Left lobe of liver (tissue), 2 donors: Measurements from ENCODE around the gene BBS2. TPM values are rescaled to one million over a fixed set of nuclear protein-coding genes. Genes with fewer than 3 reads are reported as not detected.
A peak's percentile ranks its signal among the peaks of the same experiment; 100 is the strongest.

Experiments
- ATAC-seq: fragments of 200-7000 bp; cut with Tn5 transposase; one replicate; pipeline ENCODE4 v1.9.1; 2020; ENCODE audit warnings: mild to moderate bottlenecking, moderate library complexity
- DNase-seq: peaks from one replicate; pipeline ENCODE4 v3.0.0-alpha.2; 2020; ENCODE audit warnings: low spot score
- total RNA-seq: library from RNA; stranded (reverse); gene quantifications from one replicate; pipeline ENCODE4 v1.2.1, GENCODE V29; 2021
- donor health status: DM: no; HTN: no; CAD: no; lungs with moderate emphysema.
- donor health status: DM: no; HTN: yes; CAD: no.

Gene BBS2
- total RNA-seq, 1 donor from 2014 or later: 11.7 TPM

DNA sequence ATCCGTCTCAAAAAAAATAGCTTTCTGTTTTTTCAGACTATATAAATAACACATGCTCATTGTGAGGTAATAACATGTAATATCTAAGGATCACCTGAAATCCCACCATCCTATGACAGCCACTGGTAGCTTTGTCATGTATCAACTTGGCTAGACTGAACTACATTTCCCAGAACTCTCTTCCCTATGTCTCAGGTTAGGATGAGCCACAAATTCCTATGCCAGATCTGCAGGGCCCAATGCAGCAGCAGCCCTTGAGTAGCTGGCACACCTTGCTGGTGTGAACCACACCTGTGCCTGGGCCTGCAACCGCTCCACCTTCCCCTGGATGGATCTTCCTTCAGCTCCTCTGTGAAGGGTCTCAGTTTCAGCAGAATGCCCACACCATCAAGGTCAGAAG lies 40.4 kb downstream of the BBS2 start:
- DNase-seq: no peak

DNA sequence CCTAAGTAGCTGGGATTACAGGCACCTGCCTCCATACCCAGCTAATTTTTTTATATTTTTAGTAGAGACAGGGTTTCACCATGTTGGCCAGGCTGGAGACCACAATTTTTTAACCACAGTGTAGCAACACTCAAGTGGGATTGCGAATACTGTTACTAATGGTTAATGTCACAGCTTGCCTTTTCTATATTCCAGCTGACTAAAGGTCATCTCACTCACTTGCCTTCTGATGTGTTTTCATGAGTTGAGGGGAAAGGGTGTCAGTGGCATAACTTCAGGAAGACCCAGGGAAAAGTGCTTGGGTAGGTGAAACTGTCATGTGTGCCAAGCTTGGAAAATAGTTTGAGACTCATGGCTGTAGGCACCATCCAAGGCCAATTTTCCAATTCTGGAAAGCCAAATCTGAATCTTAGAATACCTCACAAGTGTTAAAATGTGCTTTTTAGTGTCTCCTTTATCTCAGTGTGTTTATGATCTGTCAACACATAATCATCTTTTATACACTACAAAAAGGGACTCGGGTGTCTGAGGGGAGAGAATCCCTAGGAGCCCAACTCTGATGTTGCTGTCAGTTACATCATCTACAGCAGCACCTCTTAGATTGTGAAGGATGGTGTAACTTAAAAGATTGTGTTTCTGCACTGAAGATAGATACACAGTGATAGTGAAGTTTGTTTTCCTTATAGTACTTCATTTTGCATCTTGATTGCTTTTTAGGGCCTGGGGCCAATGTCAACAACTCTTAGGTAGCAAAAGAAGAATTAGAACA lies 41.4 kb downstream of the BBS2 start:
- DNase-seq: no peak
- no peak for ATAC-seq

More for the DNA sequence above, 40.4 kb downstream of the BBS2 start:
- ATAC-seq: no peak

DNA sequence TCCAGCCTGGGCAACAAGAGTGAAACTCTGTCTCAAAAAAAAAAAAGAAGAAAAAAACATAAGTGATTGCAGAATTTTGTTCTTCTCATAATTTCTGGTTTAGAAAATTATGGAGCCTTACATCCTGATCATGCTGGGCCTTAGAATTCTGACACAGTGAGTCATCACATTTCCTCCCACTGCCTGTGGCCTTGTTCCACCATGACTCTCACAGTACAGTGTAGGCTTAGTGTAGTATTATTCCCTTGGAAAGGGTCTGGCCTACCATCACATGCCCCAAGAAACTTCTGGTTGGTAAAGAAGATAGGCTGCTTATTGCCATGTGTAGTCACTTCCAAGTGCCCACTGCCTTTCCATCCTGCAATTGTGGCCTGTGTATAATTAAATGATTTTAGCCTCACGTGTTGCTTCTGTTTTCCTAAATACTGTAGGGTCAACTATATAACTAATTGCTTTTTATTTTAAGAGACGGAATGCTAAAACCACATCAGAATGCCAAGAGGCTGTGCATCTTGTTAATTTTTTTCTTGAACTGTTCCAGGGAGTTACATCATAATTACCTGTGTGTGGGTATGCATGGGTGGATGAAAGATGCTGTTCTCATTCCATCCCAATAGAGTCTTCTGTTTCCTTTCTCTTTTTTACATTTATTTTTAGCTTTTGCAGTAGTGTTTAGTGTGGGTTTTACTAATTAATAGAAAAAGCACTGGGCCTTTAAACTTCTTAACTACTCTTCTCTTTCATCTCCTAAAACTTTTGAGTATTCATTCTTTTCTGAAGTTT lies 42.5 kb downstream of the BBS2 start:
- ATAC-seq (no peak), DNase-seq (no peak)

DNA sequence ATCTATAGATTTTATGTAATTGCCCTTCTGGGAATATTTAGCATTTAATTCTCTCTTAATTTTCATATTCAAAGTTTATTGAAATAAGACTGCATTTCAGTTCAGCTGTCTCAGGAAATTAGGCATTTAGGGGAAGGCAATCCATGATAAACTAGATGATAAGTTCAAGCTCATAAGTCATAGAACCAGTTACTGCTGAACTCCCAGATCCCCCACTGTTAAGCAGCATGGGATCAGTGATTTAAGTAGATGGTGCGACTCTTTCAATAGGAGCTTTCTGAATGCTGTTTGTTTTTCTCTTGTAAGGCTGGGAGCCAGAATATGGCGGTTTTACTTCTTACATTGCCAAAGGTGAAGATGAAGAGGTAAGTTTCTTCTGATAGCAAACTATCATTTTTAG lies 44.6 kb downstream of the BBS2 start:
- DNase-seq (no peak), ATAC-seq (no peak)

DNA sequence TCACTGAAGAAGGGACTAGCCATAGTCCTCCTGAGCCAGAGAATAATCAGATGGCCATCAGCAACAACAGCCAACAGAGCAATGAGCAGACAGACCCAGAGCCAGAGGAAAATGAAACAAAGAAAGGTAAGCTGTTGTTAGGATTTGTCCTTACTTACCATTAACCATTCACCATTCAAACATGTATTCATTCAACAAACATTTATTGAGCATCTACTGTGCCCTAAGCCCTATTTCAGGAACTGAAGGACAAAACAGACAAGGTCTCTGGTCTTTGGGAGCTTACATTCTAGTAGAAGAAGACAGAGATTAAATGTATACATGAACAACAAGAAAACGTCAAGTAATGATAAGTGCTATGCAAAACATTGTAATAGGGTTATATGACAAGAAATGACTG lies 49.2 kb downstream of the BBS2 start:
- ATAC-seq: no peak
- no peak for DNase-seq

DNA sequence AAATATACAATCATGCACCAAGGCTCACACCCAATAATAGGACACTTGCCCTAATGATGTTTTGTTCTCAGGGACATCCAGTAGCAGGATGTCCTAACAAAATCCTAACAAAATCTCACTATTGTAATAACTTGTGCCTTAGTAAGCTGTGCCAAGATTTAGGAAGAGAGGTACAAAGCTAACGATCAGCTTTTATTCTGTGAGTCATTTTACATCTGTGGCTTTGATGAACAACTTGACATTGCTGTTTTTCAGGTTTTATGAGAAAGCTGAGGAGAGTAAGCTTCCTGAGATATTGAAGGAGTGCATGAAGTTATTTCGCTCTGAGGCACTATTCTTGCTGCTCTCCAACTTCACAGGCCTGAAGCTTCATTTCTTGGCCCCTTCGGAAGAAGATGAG lies 49.6 kb downstream of the BBS2 start:
- ATAC-seq (no peak), DNase-seq (no peak)

DNA sequence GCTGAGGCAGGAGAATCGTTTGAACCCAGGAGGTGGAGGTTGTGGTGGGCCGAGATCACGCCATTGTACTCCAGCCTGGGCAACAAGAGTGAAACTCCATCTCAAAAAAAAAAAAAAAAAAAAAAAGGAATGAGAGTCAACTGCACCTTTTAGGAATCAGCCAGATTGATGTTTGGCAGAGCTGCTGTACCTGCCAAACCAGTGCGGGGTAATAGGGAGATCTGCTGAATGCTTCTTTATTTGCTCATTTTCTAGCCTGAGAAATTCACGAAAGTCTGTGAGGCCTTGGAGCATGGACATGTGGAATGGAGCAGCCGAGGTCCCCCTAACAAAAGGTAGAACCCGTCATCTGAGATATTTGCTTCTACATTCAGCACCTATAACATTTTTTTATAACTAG lies 50.1 kb downstream of the BBS2 start:
- DNase-seq (no peak), ATAC-seq (no peak)

DNA sequence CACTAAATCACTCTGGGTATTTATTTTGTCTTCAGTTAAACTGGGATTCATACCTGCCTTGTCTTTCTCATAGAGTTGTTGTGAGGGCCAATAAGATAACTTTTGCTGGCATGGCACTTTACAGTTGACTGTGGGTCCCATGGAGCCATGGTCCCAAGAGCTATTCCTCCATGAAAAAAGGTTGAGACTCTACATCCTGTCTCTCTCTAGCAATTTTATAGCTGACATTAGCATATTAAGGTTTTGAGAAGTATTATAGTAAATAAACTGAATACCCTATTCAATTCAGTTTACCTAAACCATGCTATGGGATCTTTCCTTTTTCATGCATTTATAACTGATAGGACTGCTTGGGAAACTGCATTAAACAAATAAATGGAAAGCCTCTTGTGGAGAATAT lies 51.0 kb downstream of the BBS2 start:
- DNase-seq (no peak), ATAC-seq (no peak)

DNA sequence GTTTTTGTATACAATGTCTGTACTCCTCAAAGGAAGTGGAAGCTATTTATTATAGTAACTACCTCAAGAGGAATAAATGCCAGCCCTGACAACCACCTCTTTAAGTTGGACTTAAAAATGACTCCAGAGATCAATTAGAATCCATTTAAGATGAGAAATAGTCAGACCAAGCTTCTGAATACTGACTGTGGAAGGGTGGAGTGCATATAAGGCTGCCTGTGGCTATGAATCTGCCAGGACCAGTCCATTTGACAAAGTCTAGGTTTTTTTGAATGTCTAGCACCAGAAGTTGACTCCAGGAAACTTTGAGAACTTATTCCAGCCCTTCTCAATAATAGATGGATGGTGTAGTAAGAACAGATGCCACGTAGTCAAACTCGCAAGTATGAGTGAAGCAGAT lies 53.5 kb downstream of the BBS2 start:
- ATAC-seq: no peak
- DNase-seq: no peak

DNA sequence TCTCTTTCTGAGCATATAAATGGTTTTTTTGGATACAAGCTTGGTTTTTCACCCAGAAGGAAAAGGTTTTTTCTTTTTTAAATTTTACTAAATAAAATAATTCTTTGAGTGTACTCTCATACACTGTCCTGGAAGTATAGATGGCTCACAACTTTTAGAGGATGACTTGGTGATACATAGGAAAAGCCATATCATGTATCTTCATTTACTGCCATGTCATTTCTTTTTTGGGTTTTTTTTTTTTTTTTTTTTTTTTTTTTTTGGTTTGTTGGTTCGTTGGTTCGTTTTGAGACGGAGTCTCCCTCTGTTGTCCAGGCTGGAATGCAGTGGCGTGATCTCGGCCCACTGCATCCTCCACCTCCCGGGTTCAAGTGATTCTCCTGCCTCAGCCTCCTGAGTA lies 56.7 kb downstream of the BBS2 start:
- no peak for ATAC-seq
- DNase-seq: no peak

DNA sequence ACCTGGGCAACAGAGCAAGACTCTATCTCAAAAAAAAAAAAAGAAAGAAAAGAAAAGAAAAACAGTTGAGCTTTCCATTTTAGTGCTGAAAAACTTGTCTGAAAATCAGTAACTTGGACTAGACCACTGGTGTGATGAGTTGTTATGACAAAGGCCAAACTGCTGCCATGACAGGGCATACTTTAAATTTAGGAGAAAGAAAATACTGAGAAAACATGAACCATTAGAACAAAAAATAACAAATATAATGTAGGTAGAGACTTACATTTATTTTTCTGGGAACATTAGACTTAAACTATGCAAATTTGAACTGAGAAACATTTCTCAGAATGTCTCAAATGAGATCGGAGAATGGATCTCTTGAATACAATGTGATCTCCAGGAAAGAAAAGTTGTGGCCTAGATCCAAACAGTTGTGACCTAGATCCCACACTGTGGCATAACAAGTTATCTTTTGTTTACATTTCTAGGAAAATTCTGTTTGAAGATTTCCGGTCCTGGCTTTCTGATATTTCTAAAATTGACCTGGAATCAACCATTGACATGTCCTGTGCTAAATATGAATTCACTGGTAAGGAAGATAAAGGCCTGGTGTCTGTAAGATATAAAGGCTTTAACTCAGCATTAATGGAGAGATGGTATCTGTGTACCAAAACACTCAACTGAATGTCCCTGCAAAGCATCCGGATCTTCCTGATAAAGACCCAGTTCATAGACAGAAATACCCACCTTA lies 57.6 kb downstream of the BBS2 start:
- peak; percentile 73 for ATAC-seq
- no peak for DNase-seq

DNA sequence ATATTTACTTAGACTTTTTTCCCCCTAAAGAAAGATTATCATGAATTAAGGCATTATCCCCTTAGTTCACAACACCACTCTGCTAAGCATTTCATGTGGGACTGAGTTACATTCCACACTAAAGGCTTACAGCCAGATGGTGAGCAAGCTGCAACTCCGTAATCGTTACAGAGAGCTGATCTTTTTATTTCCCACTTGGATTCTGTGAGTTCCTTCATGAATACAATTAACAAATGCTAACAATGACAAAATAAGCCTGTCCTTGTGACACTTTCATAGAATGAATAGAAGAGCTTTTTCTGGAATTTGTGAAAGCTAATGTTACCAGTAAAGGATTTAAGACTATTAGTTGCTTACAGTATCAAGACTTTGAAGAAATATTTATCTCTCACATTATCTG lies 59.7 kb downstream of the BBS2 start:
- ATAC-seq: no peak
- DNase-seq: no peak

DNA sequence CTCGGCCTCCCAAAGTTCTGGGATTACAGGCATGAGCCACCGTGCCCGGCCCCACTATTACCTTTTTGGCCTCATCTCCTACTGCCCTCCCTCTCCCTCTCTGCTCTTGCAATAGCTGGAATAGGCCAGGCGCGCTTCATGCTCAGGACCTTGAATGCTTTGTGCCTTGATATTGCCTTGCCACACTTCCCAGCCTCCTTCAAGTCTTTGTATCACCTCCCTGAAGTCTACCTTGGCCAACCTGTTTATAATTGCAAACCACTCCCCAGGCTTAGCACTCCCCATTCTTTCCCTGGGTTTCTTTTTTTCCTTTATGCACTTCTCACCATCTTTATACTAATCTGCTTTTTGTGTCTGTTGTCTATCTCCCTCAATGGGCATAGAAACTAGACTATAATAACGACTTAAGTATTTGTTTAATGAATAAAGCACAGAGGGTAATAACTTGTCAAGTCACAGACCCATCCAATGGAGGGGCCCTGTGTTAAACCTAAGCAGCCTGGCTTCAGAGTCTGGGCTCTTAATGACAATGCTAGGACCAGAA lies 61.8 kb downstream of the BBS2 start:
- no peak for DNase-seq
- ATAC-seq: no peak

DNA sequence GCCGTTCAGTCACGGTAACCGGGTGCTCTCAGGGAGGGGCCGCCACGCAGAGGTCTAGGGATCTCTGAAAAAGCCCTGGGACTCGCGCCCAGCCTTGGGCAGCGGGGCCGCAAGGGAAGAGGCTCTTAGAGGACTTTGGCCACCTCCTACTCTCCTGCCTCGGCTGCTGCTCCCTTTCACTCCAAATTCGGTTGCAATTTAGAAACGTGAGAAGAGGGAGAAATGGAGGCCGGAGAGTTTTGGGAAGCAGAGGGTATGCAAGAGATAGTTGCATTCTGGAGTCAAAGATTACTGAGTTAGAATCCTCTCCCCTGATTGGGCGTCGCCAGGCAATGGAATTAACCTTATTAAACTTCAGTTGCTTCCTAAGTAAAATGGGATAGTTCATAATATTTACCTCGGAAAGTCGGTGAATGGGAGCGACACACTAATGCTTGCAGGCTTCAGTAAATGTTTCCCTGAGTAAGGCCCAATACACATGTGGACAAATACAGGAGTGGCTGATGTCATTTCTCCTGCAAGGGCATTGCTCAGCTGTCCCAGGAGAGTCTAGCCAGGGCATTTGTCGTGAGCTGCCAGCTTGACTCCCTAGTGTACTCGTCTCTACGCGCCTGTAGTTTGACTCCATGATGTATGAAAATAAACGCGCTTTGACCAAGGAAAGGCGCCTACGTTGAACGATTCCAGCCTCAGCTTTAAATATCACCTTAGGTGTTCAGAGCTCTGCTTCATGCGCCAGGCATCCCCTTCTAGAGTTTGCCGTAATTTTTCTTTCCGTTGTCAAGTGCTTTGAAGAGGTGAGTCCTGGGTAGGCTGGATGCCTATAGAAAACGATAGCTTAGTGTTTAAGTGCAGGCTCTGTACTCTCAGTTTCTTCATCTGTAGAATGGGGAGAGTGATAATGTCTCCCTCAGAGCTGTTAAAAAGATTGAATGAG lies 67.8 kb downstream of the BBS2 start:
- DNase-seq: peak; percentile 55
- ATAC-seq: peak; percentile 67

DNA sequence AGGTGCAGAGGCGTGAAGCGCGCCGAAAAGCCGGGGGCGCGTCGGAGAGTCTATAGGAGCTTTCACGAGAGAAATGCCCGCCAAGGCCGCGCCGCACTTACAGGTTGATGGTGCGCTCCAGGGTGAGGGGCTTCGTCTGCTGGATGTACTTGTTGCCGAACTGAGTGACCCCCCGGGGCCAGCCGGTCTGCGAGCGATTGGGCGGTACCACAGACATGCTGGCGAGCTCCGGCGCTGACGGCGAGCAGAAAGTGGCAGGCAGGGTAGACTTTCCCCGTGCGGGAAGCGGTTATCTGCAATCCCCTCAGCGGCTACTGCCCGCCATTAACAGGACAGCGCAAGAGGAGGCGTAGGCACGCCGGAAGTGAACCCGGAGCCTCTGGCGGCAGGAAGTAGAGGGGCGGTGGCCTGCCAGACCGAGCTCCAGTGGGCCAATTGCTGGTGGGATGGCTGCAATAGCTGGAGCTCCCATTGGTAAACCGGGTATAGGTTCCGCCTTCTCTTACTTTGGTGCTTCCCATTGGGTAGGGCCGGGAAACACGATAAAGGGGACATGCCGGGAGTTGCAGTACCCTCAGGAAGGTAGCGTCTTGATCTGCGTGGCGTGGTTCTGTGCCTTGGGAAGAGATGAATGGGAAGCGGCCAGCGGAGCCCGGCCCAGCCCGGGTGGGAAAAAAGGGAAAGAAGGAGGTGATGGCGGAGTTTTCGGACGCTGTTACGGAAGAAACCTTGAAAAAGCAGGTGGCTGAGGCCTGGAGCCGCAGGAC lies 68.7 kb downstream of the BBS2 start, which contains the start of the genes NUDT21 and OGFOD1:
Gene NUDT21 (minus strand): TSS at position 347 of the 767 bp plus-strand sequence. CDS start 130 bp downstream, at position 217.
Gene OGFOD1 (plus strand): TSS at position 569 of the 767 bp plus-strand sequence. CDS start 59 bp downstream, at position 628.
- DNase-seq (peak; percentile 96), ATAC-seq (peak; percentile 97)

DNA sequence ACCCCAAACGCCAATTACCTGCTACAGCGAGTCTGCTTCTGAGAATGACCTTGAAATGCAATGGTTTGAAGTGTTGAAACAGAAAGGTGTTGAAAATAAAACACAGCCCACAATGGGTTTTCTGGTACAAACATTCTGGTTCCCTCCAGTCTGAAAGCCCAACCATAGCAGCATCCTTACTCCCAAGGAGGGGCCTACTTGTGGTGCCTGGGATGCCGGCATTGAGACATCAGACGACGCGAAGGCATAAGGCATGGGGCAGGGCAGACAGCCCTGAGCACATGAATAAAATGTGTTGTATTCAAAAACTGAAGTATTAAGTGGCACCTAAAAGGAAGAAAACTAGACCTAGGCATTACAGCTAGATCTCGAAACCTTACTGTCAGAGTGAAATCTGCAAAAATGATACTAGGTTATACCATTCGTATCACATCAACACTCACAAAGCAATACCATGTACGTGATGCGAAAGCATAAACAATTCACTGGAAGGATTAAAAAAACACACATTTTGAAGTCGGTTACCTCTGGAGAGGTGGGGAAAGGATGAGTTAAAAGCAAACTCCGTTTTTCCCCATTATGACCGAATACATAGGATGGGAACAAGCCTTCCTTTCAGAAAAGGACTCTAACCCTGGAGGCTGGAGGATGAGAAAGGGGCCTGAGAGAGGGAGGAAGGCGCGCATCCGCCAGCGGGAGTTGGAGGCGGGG lies 69.4 kb downstream of the BBS2 start:
- DNase-seq (no peak), ATAC-seq (peak; percentile 13)

DNA sequence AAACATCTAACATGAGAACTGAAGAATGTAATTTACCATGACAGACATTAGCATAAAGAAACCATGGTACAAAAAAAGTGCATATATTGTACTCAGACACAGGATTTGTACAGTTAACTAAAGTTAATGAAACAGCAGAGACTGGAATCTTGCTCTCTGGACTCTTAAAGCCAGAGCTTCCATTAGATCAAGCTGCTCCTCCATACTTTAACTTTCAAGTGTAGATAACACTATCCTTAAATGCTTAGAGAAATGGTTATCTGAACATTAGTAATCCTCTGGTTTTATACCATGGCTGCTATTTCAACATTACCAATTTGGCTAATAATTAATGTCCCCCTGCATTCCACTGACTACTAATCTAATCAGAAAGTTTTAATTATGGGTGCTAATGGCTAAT lies 71.8 kb downstream of the BBS2 start:
- no peak for ATAC-seq

DNA sequence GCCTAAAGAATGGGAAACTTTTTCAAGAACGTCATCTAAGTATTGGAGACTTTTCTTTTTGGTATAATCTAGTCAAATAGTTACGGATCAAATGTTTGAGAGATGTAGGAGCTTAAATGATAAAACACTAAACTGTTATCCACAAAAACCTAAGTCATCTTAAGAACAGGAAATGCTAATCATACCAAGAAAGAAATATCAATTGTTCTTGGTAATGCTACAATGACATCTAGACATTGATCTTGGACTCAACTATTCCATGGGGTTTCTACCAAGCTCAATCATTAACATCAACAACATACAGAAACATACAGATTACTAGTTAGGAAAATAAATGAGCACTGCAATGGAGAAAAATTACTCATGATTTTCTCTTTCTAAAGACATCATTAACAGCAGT lies 72.5 kb downstream of the BBS2 start:
- DNase-seq (no peak), ATAC-seq (no peak)

More for the DNA sequence above, 71.8 kb downstream of the BBS2 start:
- DNase-seq: no peak

DNA sequence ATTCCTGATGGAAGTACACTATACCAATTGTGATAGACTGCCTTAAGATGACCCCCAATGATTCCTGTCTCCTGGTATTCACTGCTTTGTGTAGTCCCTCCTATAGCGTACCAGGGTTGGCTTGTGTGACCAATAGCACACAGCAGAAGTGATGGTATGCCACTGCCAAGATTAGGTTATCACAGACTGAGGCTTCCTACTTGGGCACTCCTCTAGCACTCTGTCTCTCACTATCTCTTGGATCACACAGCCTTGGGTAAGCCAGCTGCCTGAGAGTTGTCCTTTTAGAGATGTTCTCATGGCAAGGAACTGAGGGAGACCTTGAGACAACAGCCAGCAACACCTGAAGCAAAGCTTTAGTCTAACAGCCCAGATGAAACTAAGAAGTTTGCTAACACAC lies 81.8 kb downstream of the BBS2 start:
- ATAC-seq (no peak), DNase-seq (no peak)
